Thyroid gland (tissue), 4 donors: ENCODE results near the gene GBP5. TPM values are rescaled to one million over a fixed set of nuclear protein-coding genes. Genes with fewer than 3 reads are reported as not detected.

ENCODE experiments used
- DNase-seq, 2 donors: peaks; one replicate each; pipeline ENCODE4 v3.0.0-alpha.2; 2019
- H3K27ac ChIP-seq, 3 donors: fragments of 200-600 bp; sonication (generic); 1 replicate in 2 of 3; 2 replicates in 1 of 3; pipeline ENCODE4 v1.5.1; 2016 to 2019; ENCODE audit warnings: mild to moderate bottlenecking in 1 of 3, moderate library complexity in 1 of 3
- H3K27me3 ChIP-seq: fragments of 200-600 bp; sonication (generic); one replicate; pipeline ENCODE4 v1.5.1; 2019
- H3K36me3 ChIP-seq, 2 donors: fragments of 200-600 bp; sonication (generic); one replicate each; pipeline ENCODE4 v1.5.1; 2016 to 2019
- H3K4me1 ChIP-seq, 2 donors: fragments of 200-600 bp; sonication (generic); one replicate each; pipeline ENCODE4 v1.5.1; 2017 to 2019
- H3K4me3 ChIP-seq, 3 donors: fragments of 200-600 bp; sonication (generic); replicated peaks in 1 of 3; 1 replicate in 2 of 3; 2 replicates in 1 of 3; pipeline ENCODE4 v1.5.1; 2016; ENCODE audit warnings: mild to moderate bottlenecking in 1 of 3
- H3K9me3 ChIP-seq: fragments of 200-600 bp; sonication (generic); one replicate; pipeline ENCODE4 v1.5.1; 2017
- POLR2A ChIP-seq, 2 donors: fragments of 450-650 bp; IDR thresholded peaks; one replicate each; pipeline ENCODE4 v1.6.1; 2017; ENCODE audit warnings: antibody characterized with exemption in 2 of 2, mild to moderate bottlenecking in 2 of 2, moderate library complexity in 1 of 2
- WGBS, 2 donors: methylation state at CpG; one replicate each; pipeline ENCODE4 v1.1.5; 2017; 5-methylcytosine and 5-hydroxymethylcytosine counted together
- intact Hi-C: fragments of 100-400 bp; cut with DNase I; formaldehyde crosslinking; loops from one replicate; pipeline ENCODE4 v1.15.1; 2023
- total RNA-seq, 4 donors: library from RNA; depleted of rRNA; stranded (reverse); fragments of >200 nt; gene quantifications; one replicate each; pipeline ENCODE4 v1.2.3, GENCODE V29; 2016
- TF ChIP-seq, protein P1 (sequence below), 6 experiments: fragments of 200-600 bp in 3 of 6; fragments of 450-650 bp in 3 of 6; sonication (generic) in 3 of 6; IDR thresholded peaks; one replicate each; pipeline ENCODE4 v1.5.1; 2016 to 2019; ENCODE audit warnings: antibody characterized with exemption in 6 of 6, mild to moderate bottlenecking in 2 of 6, inconsistent platforms in 1 of 6, moderate library complexity in 1 of 6

GBP5 gene
- total RNA-seq, 4 donors from 2014 or later, result 1.0 to 3.0 (median 2.4) TPM

DNA sequence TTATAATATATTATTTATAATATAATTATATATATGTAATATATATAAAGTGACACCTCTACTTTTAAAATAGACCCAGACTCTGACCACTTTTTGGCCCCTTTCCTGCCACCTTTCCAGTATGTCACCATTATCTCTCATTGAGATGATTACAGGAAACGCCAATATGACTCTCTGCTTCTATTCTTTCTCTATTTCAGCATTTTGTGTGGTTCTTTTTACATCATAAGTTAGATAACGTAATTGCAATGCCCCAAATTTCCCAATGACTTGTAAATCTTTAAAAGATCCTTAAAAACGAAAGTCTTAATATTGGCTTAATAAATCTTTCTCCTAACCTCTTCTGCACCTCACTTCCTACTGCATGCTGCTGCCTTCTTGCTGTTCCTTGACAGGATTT, 8.1 kb upstream of the GBP5 start:
- H3K9me3 ChIP-seq, result no peaks in the 10 kb centered on the region
- peaks cover 0 to 5% of the 10 kb centered on the region in 2 donors for H3K4me1 ChIP-seq
- 85 to 89% methylated on average over 3 of the region's 3 CpGs for WGBS, 2 donors
- TF ChIP-seq POLR2A (IDR thresholded peaks at IDR 0.05), result no peak
- TF ChIP-seq, protein P1, sequence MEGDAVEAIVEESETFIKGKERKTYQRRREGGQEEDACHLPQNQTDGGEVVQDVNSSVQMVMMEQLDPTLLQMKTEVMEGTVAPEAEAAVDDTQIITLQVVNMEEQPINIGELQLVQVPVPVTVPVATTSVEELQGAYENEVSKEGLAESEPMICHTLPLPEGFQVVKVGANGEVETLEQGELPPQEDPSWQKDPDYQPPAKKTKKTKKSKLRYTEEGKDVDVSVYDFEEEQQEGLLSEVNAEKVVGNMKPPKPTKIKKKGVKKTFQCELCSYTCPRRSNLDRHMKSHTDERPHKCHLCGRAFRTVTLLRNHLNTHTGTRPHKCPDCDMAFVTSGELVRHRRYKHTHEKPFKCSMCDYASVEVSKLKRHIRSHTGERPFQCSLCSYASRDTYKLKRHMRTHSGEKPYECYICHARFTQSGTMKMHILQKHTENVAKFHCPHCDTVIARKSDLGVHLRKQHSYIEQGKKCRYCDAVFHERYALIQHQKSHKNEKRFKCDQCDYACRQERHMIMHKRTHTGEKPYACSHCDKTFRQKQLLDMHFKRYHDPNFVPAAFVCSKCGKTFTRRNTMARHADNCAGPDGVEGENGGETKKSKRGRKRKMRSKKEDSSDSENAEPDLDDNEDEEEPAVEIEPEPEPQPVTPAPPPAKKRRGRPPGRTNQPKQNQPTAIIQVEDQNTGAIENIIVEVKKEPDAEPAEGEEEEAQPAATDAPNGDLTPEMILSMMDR (IDR thresholded peaks at IDR 0.05), result no peak
- no peak overlapping the region for H3K27ac ChIP-seq
- intact Hi-C loops, result no loop called here
- no peaks in the 10 kb centered on the region for H3K36me3 ChIP-seq
- no peak overlapping the region for H3K4me3 ChIP-seq
- DNase-seq, result no peak
- no peaks in the 10 kb centered on the region for H3K27me3 ChIP-seq

DNA sequence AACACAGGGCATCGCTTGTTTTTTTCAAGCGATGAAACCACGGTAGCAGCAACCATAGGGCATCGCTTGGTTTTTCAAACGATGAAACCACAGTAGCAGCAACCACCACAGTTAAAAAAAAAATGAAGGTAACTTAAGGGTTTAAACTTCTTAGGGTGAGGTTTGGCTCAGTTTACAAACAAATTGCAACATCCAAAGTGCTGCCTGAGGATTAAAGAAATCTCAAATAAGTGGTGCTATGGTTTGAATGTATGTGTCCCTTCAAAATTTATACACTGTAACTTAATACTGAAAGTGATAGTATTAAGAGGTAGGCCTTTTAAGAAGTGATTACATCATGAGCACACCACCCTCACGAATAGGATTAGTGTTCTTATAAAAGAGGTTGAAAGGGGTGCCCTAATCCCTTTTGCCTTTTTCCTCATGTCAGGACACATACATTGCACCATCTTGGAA, 6.4 kb upstream of the GBP5 start:
- Histone ChIP-seq H3K36me3 (no peaks in the 10 kb centered on the region), H3K4me1 (peaks cover 0 to 5% of the 10 kb centered on the region in 2 donors), H3K27ac (no peak overlapping the region), H3K9me3 (no peaks in the 10 kb centered on the region), H3K4me3 (no peak overlapping the region), H3K27me3 (no peaks in the 10 kb centered on the region)
- intact Hi-C loops, result no loop called here
- WGBS, 2 donors, result 83 to 90% methylated on average over 6 of the region's 6 CpGs
- TF ChIP-seq, protein P1 (IDR thresholded peaks at IDR 0.05), result no peak
- no peak for TF ChIP-seq POLR2A (IDR thresholded peaks at IDR 0.05)
- no peak for DNase-seq

DNA sequence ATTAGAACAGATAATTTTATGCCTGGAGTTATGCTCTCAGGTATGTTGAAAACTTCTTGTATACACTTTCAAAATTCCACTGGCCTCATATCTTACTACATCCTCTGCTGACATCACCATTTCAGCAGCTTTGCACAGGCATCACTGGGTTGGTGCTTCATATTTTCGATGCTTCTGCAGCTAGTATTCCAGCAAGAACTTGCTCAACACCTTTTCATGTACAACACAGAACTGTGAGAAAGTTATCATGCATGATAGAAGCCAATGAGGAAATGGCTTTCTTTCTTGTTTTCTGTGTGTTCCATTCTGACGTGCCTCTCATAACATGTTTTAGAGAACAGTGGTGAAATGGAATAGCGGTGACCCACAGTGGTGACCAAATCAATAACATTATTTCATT, 5.1 kb upstream of the GBP5 start:
- H3K27ac ChIP-seq, result no peak overlapping the region
- WGBS, 2 donors, result 83 to 98% methylated on average over 3 of the region's 3 CpGs
- H3K4me1 ChIP-seq, result peaks cover 0 to 5% of the 10 kb centered on the region in 2 donors
- DNase-seq, result no peak
- no peaks in the 10 kb centered on the region for H3K9me3 ChIP-seq
- no peaks in the 10 kb centered on the region for H3K36me3 ChIP-seq
- H3K27me3 ChIP-seq, result no peaks in the 10 kb centered on the region
- TF ChIP-seq, protein P1 (IDR thresholded peaks at IDR 0.05), result no peak
- no peak for TF ChIP-seq POLR2A (IDR thresholded peaks at IDR 0.05)
- H3K4me3 ChIP-seq, result no peak overlapping the region
- intact Hi-C loops, result no loop called here

DNA sequence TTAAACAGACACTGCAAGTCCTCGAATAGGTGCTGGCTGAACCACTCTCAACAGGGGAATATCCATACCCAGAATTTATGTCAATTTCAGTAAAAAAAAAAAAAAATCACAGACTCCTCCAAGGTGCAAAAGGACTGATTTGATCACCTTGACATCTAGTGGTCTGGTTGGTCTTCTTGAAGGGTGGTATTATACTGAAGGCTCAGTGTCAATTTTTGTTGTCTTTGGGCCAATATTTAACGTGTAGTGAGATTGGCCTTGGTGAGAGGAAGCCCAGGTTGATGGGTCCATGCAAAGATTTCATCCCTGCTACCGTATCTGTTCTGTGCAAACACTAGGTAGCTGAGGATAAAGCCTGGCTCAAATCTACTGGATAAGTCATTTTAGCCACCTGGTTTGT, 4.0 kb upstream of the GBP5 start:
- no peak overlapping the region for H3K4me3 ChIP-seq
- no peak for DNase-seq
- H3K9me3 ChIP-seq, result no peaks in the 10 kb centered on the region
- TF ChIP-seq, protein P1 (IDR thresholded peaks at IDR 0.05), result peak in 1 of 6 experiments; percentile 12
- TF ChIP-seq POLR2A (IDR thresholded peaks at IDR 0.05), result no peak
- peaks cover 0 to 5% of the 10 kb centered on the region in 2 donors for H3K4me1 ChIP-seq
- H3K27me3 ChIP-seq, result no peaks in the 10 kb centered on the region
- intact Hi-C loops, result no loop called here
- no peaks in the 10 kb centered on the region for H3K36me3 ChIP-seq
- H3K27ac ChIP-seq, result no peak overlapping the region
- WGBS, 2 donors, result 63 to 67% methylated on average over 3 of the region's 3 CpGs

DNA sequence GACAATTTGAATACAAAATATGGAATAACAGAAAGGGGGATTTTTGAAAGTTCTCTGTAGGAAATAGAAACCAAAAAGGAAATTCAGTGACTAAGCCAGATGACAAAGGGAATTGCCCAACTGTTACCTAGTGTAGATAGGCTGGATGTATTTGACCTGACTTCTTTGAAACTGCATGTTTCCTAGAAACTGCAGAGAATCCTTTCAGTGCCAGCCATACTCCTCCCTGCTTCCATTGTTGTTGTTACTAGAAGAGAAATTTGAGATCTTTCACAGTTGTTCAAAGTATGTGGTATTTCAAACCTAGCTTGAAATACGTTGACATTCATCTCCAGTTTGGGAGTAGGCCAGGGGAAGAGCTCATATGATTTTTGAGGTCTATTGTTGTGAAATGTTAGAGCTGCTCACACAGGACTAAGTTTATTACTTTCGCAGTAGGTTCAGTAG, 1.8 kb upstream of the GBP5 start:
- H3K4me3 ChIP-seq, result no peak overlapping the region
- H3K9me3 ChIP-seq, result no peaks in the 10 kb centered on the region
- no peaks in the 10 kb centered on the region for H3K27me3 ChIP-seq
- H3K4me1 ChIP-seq, result no peaks in the 10 kb centered on the region
- H3K36me3 ChIP-seq, result no peaks in the 10 kb centered on the region
- no peak for DNase-seq
- H3K27ac ChIP-seq, result no peak overlapping the region
- intact Hi-C loops, result no loop called here
- WGBS, 2 donors, result 35 to 58% methylated on average over 2 of the region's 2 CpGs
- TF ChIP-seq, protein P1 (IDR thresholded peaks at IDR 0.05), result no peak
- no peak for TF ChIP-seq POLR2A (IDR thresholded peaks at IDR 0.05)
